ENCODE measurements around the gene OSBPL6.
"Not testable (repeated sequence)": the region's sequence is repeated elsewhere in the genome, so short reads cannot be mapped to it uniquely, and the experiment has no call there.

The OSBPL6 gene

DNA sequence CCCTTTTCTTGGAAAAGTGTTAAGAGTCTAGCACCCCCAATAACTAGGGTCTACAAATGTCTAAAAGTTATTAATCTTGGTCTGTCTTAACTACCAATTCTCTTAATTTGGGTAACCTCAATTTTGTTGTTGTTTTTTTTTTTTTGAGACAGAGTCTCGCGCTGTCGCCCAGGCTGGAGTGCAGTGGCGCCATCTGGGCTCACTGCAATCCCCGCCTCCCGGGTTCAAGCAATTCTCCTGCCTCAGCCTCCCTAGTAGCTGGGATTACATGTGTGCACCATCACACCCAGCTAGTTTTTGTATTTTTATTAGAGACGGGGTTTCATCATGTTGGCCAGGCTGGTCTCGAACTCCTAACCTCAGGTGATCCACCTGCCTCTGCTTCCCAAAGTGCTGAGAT, 218.1 kb downstream of the OSBPL6 start:
- not testable (repeated sequence) for DNase-seq

DNA sequence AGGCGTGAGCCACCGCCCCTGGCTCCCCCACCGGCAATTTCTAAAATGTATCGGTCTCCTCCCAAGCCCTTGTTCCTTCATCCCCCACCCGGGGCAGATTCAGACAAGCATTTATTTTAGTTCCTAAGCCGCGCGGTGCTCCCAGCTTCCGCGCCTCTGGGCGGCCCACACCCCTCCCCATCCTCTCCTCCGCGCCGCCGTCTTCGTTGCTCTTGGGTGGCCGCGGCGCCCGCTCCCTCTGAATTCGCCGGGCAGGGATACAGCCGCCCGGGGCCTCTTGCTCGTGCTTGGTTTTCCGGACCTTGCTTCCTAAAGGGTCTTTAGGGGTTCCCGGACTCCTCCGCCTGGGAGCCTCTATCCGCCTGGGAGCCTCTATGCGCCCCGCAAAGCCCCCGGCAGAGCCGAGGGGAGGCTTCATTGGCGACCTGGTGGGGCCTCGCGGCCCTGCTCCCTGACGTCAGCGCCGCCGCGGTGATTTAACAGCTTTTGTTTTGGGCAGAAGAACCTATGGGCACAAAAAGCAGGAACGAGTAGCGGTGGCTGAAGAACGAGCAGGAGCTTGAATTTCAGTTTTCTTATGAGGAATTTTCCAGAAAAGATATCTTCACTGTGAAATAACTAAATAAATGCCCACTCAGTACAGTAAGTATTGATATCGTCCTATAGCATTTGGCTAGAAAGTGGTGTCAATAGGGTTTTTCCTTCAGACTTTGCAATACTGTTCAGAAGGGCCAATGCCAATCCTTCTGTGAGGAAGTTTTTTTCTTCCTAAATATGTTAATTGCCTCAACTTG, 219.4 kb downstream of the OSBPL6 start:
- DNase-seq, result peak; percentile 40 to 91 (median 62)

DNA sequence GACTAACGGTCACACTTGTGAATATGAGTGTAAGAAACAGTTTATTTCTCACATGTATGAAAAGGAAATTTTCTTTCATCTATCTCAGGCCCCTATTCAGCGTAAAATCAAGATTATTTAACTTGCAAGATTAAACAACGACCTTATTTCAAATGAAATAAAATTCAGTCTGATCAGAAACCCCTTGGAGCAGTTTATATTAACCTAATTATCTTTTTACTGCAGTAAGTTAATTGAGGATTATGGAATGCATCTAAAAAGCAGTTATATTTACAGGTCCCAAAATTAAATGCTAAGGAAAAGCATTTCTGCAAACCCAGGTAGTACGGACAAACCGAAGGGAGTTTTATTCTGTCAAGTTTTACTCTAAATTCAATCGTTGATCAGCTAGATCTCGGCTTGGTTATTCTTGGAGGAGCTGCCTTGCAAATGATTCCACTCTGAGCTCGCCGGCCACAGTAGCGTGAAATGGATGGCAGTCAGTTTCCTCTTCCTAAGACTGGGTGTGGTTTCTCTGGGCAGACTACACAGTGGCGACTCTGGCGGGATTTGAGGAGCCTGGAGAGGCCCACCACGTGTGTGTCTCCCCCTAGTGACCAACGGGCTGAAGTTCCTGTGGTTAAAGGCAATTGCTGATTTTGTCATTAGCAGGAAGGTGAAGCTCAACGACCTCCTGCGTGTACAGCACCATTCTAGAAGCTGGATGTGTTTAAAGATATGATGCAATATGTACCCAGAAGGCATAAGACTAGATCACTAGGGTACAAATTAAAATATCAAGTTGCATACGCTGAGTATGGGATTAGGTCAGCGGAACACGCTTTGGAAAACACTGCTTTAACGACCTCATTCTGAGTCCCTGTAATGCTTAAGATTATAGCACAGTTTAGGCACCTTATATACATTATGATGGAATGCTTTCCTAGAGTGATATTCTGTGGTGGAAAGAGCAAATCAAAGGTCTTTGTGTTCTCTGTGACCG, 220.2 kb downstream of the OSBPL6 start:
- DNase-seq, result peak; percentile 41 to 94 (median 64)

DNA sequence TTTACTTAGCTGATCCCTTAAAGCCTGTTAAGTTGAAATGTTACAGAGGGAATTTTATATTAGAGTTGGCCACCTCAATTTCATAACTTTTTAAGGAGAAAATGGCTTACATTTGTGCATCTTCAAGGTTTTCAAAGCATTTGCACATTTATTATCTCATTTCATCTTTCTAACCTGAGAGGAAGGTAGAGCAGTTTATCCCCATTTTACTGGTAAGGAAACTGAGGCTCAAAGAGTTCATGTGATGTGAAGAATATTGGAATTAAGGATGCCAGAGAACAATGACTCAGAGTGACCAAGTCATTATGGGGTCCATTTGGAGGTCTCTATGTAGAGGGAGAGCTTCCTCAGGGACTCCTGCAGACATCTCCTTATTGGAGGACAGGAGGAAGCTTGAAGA, 221.7 kb downstream of the OSBPL6 start:
- no peak for DNase-seq

DNA sequence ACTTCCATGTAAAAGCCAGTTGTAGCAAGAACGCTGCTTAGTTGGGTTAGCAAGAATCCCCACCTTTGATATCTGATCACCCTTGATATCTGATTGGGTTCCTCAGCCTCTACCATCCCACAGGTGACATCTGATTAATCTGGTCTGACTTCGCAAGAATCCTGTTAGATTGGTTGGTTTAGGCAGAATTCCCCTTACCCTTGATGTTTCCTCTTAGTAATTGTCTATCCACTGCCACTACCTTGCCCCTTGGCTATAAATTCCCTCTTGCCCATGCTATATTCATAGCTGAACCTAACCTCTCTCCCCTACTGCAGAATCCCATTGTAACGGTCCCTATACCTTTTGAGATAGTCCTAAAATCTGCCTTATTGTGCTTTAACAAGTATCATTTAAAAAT, 223.6 kb downstream of the OSBPL6 start:
- no peak for DNase-seq

DNA sequence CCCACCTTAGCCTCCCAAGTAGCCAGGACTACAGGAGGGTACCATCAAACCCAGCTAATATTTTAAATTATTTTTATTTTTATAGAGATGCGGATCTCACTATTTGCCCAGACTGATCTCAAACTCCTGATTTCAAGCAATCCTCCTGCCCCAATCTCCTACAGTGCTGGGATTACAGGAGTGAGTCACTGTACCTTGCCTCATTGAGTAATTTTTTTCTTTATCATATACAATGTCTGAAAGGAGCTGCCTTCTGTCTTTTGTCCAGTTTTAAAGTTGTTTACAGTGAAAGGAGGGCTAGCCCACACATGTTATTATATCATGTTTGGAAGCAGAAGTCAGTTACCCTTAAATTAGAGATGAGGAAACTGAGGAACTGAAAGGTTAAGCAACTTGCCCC, 224.1 kb downstream of the OSBPL6 start:
- DNase-seq, result no peak

DNA sequence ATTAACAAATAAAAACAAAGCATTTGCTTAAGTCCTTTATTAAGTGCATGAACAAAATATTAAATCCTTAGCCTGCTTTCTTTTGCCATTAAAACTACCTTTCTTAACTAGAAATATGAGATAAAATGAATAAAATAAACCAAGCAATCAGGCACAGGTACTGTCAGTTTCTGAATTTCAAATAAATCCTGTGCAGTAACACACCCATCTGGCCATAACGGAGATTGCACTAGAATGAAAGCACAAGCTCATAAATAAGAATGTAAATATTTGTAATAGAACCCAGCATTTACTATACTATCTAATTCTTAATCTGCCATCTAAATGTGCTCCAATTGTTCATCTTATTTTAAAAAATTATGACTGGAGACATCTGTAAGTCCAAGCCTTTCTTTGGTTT, 224.8 kb downstream of the OSBPL6 start:
- peak in 1 of 5 experiments; percentile 50 for DNase-seq

DNA sequence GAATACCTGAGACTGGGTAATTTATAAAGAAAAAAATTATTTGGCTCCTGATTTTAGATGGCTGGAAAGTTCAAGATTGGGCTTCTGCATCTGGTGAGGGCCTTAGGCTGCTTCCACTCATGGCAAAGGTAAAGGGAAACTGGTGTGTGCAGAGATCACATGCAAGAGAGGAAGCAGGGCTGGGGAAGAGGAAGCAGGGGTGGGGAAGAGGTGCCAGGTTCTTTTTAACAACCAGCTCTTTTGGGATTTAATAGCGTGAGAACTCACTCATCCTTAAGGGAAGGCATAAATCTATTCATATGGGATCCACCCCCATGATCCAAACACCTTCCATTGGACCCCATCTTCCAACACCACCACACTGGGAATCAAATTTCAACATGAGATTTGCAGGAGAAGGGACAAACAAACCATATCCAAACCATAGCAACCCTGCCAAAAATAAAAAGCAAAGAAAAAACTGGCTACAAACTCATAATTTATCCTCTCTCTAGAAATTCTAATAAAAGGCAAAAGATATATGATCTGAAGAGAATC, 226.2 kb downstream of the OSBPL6 start:
- no peak for DNase-seq

DNA sequence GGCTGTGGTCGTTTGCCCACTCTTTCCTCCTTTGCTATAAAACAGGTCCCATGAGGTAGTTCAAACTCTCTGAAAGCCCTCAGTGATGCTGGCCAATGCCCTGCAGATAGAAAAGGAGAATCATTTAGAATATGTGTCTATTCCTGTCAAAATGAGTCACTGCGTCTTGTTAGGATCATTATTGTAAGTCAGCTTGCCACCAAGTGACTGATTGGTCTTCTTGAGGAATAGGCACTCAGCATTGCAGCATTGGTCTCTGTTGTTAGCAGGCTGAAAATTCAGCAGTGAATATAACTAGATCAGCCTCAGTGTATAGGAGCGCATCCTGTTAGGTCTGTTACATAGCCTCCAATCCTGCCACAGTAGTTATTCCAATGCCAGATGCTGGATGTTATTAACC, 227.8 kb downstream of the OSBPL6 start:
- DNase-seq, result no peak

DNA sequence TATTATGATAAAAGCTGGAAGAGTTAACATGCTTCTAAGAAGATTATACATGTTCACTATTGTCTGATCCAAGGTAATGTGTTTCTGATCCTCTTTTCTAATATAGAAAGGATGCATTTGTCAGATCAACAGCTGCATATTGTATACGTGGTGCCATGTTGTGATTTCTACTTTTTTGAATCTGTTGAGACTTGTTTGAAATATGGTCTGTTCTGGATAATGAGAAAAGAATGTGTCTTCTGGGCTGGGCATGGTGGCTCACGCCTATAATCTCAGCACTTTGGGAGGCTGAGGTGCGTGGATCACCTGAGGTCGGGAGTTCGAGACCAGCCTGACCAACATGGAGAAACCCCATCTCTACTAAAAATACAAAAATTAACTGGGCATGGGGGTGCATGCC, 229.4 kb downstream of the OSBPL6 start:
- DNase-seq, result not testable (repeated sequence)

DNA sequence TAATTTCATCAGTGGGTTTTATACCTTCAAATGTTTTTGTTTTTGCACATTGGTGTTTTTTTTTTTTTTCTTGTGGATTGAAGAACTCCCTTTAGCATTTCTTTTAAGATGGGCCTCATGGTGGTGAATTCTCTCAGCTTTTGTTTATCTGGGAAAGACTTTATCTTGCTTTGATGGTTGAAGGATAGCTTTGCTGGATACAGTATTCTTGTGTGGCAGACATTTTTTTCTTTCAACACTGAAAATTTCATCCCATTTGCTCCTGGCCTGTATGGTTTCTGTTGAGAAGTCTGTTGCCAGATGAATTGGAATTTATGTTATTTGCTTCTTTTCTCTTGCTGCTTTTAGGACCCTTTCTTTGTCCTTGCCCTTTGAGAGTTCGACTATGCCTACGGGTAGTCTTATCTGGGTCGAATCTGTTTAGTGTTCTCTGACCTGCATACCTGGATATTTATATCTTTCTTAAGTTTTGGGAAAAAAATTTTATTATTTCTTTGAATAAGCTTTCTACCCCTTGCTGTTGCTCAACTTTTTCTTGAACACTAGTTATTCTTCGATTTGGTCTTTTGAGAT, 231.0 kb downstream of the OSBPL6 start:
- DNase-seq, result no peak

DNA sequence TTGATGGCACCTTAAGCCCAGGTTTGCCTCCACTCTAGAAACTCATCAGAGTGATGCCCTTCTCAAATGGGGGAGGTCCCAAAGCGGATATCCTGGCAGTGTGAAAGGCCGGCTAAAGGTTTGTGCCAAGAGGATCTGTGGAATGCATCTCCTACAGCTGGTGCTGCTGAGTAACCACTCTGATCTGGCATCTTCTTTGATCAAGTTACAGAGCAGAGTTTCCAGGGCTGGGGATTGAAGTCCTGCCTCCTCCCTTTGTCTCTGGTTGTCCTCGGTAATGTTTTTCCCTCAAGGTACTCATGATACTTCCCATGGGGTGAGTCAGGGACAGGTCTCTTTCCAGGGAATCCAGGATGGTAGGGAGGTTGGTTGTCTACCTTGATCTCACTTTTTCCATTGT, 232.1 kb downstream of the OSBPL6 start:
- no peak for DNase-seq

DNA sequence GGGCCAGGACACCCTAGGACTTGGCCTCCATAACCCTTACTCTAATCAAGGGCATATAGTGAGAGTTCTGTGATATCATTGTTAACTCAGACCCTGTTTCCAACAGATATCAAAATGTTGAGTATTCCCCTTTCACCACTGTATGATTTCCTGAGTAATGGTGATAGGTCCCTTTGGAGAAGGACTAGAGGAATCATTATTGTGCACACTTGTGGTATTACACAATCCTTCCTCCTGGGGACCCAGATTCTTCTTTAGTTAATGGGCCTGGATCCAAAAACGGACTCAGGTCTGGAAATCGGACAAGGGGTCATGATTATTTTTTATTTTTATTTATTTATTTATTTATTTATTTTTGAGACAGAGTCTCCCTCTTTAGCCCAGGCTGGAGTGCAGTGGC, 233.1 kb downstream of the OSBPL6 start:
- no peak for DNase-seq

DNA sequence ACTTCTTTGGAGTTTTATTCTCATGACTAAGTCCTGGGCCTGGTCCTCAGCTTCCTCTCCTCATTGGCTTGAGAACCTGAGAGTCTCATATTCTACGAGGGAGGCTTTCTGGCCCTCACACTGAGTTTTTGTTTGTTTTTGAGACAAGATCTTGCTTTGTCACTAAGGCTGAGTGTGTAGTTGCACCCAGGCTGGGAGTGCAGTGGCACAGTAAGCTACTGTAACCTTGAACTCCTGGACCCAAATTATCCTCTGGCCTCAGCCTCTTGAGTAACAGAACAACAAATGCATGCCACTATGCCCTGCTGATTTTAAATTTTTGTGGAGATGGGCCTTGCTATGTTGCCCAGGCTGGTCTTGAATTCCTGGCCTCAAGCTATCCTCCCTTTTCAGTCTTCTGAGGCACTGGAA, 234.1 kb downstream of the OSBPL6 start:
- no peak for DNase-seq

DNA sequence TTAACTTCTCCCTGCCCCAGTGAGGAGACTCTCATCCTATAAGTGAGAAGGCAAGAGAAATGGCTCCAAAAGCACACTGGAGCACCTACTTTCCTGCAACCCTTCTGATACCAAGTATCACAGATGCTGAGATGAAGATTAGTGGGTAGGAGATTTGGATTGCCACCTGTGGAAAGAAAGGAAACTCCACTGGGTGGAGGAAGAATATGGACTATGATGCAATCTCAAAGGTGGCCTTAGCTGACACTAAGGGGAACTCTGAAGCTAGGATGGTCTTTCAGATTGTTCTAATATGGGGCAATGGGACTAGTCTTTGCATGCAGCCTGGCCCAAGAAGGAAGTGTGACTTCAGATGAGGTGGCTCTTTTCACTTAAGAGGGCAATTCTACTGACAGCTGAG, 235.0 kb downstream of the OSBPL6 start:
- DNase-seq, result no peak

DNA sequence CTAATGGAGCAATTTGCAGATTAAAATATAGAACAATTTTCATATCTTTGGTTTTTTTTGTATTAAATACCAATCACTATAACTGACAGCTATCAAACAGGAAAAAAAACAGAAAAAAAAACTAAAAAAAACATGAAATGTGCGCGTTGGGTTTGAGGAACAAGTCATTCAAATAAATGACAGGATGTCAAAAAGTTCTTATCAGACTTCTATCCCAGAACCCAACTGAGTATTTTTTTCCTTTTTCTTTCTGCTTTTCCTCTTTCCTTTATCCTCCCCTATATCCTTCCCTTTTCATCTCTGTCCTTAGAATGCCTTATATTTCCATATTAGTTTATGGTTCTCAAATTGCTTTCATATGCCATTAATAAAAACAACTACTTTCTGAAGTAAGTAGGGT, 242.3 kb downstream of the OSBPL6 start:
- DNase-seq, result no peak

DNA sequence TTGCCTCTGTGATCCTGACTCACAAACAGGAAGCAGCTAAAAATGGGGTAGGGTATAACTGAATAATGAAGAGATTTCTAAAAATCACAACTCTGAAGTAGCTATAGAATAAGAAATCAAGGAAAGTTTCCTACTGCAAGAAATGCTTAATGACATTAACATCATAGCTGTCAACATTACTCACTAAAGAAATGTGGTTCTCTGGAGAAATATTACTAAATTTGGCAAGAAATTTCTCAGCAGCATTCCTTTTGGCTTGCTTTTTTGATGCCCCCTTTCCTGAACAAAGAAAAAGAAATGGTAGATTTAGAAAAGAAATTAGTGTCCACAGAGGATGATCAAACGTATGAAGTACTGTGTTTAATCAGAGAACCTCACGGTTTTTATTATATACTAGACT, 247.1 kb downstream of the OSBPL6 start:
- no peak for DNase-seq

DNA sequence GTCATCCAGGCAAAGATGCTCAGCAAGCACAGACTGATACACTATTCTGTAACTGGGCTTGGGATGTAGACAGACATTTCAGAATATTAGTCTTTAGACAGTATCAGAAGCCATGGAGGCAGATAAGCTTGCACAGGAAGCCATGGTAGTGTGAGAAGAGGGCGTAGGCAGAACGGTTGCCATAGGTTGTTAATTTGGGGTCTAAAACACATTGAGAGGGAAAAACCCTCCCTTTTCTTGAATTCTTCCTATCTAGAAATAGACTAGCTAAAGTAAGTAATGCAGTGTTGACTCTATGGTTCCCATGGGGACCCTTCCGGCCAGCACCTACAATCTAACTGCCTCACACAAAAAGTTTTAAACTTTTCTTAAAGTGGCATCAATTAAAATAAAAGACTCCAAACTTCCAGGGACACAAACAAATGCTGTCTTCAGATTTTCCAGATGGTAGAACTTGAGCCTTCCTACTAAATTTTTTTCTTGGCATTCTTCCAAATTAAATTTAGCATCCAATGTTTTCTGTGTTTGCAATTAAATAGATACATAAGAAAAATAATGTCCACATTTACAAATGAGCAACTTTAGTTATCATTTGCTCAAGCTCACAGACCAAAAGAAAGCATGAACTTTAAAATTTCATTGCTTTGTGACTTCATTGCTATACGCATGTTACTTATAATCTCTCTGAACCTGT, 254.8 kb downstream of the OSBPL6 start:
- DNase-seq, result peak in 2 of 5 experiments; percentile 8 to 21

DNA sequence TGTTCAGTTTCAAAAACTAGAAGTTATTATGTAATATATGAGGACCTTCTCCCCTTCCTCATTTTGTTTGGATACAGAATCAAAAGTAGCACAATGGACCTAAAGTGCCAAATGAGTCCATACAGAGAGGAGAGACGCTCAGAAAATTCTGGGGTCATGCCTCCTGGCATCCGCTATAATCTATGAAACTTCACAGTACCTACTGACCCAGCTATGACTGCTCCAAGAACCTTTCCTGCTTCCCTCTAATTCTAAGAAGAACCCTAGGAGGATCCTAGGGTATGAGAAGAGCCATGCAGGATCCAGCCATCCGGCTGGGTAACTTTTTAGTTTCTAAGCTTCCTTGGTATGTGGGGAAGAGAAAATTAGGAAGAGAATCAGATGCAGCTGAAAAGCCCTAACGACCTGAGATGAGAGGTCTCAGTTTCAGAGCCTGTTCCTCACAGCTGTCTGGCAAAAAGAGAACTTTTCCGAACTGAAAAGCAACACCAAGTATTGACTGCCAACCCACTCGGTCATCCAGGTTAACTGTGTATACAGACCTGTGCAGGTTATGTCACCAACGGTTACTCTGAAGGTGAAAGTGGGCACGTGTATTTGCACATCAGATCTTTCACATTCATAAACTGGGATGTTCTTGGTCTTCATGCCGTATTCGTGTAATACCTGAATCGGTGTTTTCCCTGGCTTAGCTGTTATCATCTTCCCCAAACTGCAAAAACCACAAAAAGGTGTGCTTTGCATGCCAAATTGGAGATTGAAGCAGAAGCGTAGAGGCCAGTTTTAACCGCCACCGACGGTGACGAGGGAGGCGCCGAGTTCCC, 255.6 kb downstream of the OSBPL6 start:
- no peak for DNase-seq

DNA sequence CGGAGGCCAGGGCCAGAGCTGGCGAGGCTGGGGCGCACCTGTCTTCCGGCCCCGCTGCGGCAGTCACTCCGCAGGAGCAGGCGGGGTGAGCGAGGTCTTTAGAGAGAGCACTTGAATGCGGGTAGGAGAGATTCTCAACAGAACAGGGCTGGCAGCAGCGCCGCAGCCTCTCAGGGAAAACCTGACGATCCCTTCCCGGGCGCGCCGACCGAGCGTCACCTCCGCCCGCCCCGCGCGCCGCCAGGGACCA, 256.1 kb downstream of the OSBPL6 start:
- peak in 3 of 5 experiments; percentile 72 to 86 (median 78) for DNase-seq

DNA sequence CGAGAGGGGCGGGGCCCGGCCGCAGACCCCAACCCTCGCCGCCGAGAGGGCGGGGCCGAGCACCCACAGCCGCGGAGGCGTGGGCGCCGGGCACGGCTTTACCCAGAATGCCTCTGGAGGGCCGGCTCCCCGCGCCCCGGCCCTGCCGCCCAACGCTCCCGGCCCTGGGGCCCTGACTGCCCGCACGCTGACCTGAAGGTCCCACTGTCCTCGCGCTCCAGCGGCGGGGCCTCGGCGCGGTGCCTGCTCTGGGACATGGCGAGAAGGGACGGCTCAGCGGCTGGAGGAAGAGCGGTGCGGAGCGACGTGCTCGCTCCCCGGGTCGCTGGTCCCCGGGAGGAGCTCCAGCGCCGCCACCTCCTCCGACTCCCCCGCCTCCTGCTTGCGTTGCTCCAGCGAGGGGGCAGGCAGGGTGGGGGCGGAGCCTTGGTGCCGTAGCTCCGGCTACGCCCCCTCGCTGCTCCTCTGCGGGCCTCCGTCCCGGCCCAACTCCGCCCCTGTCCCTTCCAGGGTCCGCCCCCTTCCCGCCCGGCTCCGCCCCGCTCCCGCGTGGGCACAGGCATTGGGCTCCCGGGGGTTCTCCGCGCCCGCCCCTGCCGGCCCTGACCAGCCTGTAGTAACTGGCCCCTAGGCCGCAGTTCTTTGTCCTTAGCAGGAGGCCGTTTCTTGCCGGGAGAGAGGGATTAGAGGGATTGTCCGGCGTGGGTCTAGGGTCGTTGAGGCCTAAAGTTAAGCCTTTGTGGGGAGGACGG, 256.6 kb downstream of the OSBPL6 start, which contains the start of the genes PJVK and PRKRA:
Gene PJVK (plus strand): TSS at position 605 of the 752 bp plus-strand sequence. CDS start 2,032 bp downstream, outside the sequence.
Gene PRKRA (minus strand): TSS at position 402 of the 752 bp plus-strand sequence. CDS start 145 bp downstream, at position 257.
- DNase-seq, result peak; percentile 90 to 97 (median 94)
